ENCODE results near the gene PRKCA. TPM values are rescaled to one million over a fixed set of nuclear protein-coding genes. Genes with fewer than 3 reads are reported as not detected.

PRKCA gene
- total and polyA plus RNA-seq, 2 experiments from 2014 or later: 6.4 to 35.4 TPM

GRCh38 chr17:66472123-66472522 is 169.7 kb downstream of the PRKCA start (continued):
- no peak for TF ChIP-seq CTCF (conservative IDR thresholded peaks at IDR 0.05; ENCODE audit: low read depth in 2 of 2)

- peak overlapping the region; percentile 84 for H3K27ac Mint-ChIP-seq
- ATAC-seq: peak; percentile 84
Measured at GRCh38 chr17:66474258-66474657, 171.8 kb downstream of the PRKCA start.

More at GRCh38 chr17:66474258-66474657, 171.8 kb downstream of the PRKCA start:
- H3K36me3 Mint-ChIP-seq (ENCODE audit: low read depth): no peaks in the 10 kb centered on the region
- H3K27me3 Mint-ChIP-seq (ENCODE audit: insufficient read depth, low read depth, poor library complexity): peaks cover 5% of the 10 kb centered on the region
- Histone ChIP-seq H3K9me2 (ENCODE audit: insufficient read depth) (no peaks in the 10 kb centered on the region), H3K27ac (ENCODE audit: low read depth) (peak overlapping the region; percentile 86), H2AFZ (no peak overlapping the region), H3K4me3 (peak overlapping the region; percentile 30), H3F3A (replicated peaks; ENCODE audit: low read depth) (no peaks in the 10 kb centered on the region), H3K4me1 (ENCODE audit: insufficient read depth) (peaks cover 30% of the 10 kb centered on the region), H3K36me3 (ENCODE audit: insufficient read depth) (no peaks in the 10 kb centered on the region), H3K4me2 (peak overlapping the region; percentile 59), H4K20me1 (replicated peaks; ENCODE audit: insufficient read depth) (no peaks in the 10 kb centered on the region), H3K27me3 (ENCODE audit: insufficient read depth) (no peaks in the 10 kb centered on the region), H3K79me2 (replicated peaks; ENCODE audit: insufficient read depth) (no peaks in the 10 kb centered on the region)
- peaks cover 53% of the 10 kb centered on the region for H3K4me1 Mint-ChIP-seq
- DNase-seq (ENCODE audit: low spot score): peak; percentile 83
- peak overlapping the region; percentile 43; the same call in 1 of the 3 replicates for H3K4me3 Mint-ChIP-seq
- TF ChIP-seq ZNF462 (CRISPR knock-in tag; IDR thresholded peaks at IDR 0.05) (no peak), CREB1 (CRISPR knock-in tag; IDR thresholded peaks at IDR 0.05; ENCODE audit: low read depth) (no peak), EZH2phosphoT487 (IDR thresholded peaks at IDR 0.05; ENCODE audit: unreplicated experiment) (no peak), POLR2AphosphoS5 (IDR thresholded peaks at IDR 0.05; ENCODE audit: low read depth) (no peak), JUNB (IDR thresholded peaks at IDR 0.05; ENCODE audit: unreplicated experiment) (no peak), ZNF114 (CRISPR knock-in tag; IDR thresholded peaks at IDR 0.05) (no peak), CTCF (conservative IDR thresholded peaks at IDR 0.05; ENCODE audit: low read depth in 2 of 2) (no peak)
- TF ChIP-seq, protein P1, sequence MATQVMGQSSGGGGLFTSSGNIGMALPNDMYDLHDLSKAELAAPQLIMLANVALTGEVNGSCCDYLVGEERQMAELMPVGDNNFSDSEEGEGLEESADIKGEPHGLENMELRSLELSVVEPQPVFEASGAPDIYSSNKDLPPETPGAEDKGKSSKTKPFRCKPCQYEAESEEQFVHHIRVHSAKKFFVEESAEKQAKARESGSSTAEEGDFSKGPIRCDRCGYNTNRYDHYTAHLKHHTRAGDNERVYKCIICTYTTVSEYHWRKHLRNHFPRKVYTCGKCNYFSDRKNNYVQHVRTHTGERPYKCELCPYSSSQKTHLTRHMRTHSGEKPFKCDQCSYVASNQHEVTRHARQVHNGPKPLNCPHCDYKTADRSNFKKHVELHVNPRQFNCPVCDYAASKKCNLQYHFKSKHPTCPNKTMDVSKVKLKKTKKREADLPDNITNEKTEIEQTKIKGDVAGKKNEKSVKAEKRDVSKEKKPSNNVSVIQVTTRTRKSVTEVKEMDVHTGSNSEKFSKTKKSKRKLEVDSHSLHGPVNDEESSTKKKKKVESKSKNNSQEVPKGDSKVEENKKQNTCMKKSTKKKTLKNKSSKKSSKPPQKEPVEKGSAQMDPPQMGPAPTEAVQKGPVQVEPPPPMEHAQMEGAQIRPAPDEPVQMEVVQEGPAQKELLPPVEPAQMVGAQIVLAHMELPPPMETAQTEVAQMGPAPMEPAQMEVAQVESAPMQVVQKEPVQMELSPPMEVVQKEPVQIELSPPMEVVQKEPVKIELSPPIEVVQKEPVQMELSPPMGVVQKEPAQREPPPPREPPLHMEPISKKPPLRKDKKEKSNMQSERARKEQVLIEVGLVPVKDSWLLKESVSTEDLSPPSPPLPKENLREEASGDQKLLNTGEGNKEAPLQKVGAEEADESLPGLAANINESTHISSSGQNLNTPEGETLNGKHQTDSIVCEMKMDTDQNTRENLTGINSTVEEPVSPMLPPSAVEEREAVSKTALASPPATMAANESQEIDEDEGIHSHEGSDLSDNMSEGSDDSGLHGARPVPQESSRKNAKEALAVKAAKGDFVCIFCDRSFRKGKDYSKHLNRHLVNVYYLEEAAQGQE (IDR thresholded peaks at IDR 0.05; ENCODE audit: unreplicated experiment): no peak
- TF ChIP-seq, protein P2, sequence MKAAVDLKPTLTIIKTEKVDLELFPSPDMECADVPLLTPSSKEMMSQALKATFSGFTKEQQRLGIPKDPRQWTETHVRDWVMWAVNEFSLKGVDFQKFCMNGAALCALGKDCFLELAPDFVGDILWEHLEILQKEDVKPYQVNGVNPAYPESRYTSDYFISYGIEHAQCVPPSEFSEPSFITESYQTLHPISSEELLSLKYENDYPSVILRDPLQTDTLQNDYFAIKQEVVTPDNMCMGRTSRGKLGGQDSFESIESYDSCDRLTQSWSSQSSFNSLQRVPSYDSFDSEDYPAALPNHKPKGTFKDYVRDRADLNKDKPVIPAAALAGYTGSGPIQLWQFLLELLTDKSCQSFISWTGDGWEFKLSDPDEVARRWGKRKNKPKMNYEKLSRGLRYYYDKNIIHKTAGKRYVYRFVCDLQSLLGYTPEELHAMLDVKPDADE (IDR thresholded peaks at IDR 0.05): no peak
- H3K9me3 Mint-ChIP-seq: peaks cover 3% of the 10 kb centered on the region; the same call in 1 of the 3 replicates
